Measurements from ENCODE around the gene GINS2. TPM values are rescaled to one million over a fixed set of nuclear protein-coding genes. Genes with fewer than 3 reads are reported as not detected.
A peak's percentile ranks its signal among the peaks of the same experiment; 100 is the strongest.

GINS2 gene
- total RNA-seq, 2 experiments from 2014 or later = 59.9 to 62.9 TPM

DNA sequence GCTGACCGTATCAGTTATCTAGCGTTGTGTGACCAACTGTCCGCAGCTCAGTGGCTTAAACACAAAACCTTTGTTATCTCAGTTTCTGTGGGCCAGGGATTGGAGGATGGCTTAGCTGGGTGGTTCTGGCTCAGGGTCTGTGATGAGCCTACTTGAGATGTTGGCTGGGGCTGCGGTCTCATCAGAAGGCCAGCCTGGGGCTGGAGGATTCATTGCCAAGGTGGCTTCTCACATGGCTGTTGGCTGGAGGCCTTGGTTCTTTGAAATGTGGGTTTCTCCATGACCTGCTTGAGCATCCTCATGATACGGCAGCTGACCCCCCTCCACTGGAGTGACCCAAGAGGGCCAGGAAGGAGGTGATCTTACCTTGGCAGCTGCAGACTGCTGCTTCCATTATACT lies 58.9 kb downstream of the GINS2 start:
- Mint-ChIP-seq H3K4me1 (ENCODE audit: low read depth) (peaks cover 18% of the 10 kb centered on the region), H3K4me3 (no peak overlapping the region), H3K36me3 (ENCODE audit: low read depth) (peaks cover 11% of the 10 kb centered on the region), H3K27ac (no peak overlapping the region), H3K27me3 (no peaks in the 10 kb centered on the region), H3K9me3 (peaks cover 6% of the 10 kb centered on the region)
- no peak for DNase-seq
- CTCF ChIA-PET = interaction anchor here (0.7 to 1.5 kb wide), 3 partner anchors 13 to 209 kb away, joined by 3 to 4 read pairs (median 4); no protein-coding TSS in a partner anchor
- POLR2A ChIA-PET = no interaction called here
- no peak for ATAC-seq
- TF ChIP-seq, protein P1, sequence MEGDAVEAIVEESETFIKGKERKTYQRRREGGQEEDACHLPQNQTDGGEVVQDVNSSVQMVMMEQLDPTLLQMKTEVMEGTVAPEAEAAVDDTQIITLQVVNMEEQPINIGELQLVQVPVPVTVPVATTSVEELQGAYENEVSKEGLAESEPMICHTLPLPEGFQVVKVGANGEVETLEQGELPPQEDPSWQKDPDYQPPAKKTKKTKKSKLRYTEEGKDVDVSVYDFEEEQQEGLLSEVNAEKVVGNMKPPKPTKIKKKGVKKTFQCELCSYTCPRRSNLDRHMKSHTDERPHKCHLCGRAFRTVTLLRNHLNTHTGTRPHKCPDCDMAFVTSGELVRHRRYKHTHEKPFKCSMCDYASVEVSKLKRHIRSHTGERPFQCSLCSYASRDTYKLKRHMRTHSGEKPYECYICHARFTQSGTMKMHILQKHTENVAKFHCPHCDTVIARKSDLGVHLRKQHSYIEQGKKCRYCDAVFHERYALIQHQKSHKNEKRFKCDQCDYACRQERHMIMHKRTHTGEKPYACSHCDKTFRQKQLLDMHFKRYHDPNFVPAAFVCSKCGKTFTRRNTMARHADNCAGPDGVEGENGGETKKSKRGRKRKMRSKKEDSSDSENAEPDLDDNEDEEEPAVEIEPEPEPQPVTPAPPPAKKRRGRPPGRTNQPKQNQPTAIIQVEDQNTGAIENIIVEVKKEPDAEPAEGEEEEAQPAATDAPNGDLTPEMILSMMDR (IDR thresholded peaks at IDR 0.05) = no peak
- intact Hi-C loops (cut with micrococcal nuclease) = no loop called here

DNA sequence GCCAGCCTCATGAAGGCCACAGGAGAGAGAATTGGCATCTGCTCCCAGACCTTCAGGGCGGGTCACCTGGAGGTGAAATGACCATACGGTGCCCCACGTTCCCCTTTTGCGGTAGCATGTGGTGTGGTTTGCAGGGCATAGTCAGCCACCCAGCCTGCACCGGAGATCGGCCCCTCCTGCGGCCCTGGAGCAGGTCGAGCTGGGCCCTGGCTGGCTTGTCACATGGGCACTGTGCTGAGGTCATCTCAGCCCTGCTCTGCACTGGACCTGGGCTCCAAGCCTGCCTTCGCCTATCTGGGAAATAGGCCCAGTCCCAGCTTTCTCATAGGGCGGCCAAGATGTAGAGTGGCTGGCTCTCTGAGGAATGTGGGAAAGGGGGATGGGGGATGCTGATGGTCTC lies 59.4 kb downstream of the GINS2 start:
- peaks cover 11% of the 10 kb centered on the region for H3K36me3 Mint-ChIP-seq (ENCODE audit: low read depth)
- TF ChIP-seq, protein P1 (IDR thresholded peaks at IDR 0.05) = no peak
- no peak overlapping the region for H3K4me3 Mint-ChIP-seq
- DNase-seq (no peak), ATAC-seq (no peak)
- intact Hi-C loops (cut with micrococcal nuclease) = no loop called here
- CTCF ChIA-PET = interaction anchor here (0.7 to 1.3 kb wide), 2 partner anchors 13 to 209 kb away, joined by 3 to 4 read pairs; no protein-coding TSS in a partner anchor
- POLR2A ChIA-PET = no interaction called here
- no peak overlapping the region for H3K27ac Mint-ChIP-seq
- H3K27me3 Mint-ChIP-seq = no peaks in the 10 kb centered on the region
- peaks cover 18% of the 10 kb centered on the region for H3K4me1 Mint-ChIP-seq (ENCODE audit: low read depth)
- H3K9me3 Mint-ChIP-seq = peaks cover 6% of the 10 kb centered on the region

DNA sequence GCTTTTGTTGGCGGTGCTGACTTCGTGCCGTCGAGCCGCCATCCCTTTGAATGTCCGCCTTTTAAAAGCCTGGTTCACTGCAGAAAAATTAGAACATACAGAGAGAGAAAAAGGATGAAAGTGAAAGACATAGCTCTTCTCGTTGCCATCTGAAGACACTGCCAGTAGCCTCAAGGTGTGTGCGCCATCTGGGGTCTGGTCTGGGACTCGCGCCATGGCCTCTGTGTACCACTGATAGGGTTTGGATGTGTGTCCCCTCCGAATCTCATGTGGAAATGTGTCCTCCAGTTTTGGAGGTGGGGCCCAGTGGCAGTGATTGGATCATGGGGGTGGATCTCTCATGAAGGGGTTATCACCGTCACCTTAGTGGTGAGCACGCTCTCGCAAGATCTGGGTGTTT lies 60.1 kb downstream of the GINS2 start:
- ATAC-seq (peak; percentile 48), DNase-seq (peak; percentile 47)
- CTCF ChIA-PET = interaction anchor here (1.3 to 5.4 kb wide), 3 partner anchors 13 to 208 kb away, joined by 4 to 45 read pairs (median 14); no protein-coding TSS in a partner anchor
- H3K4me3 Mint-ChIP-seq = no peak overlapping the region
- H3K4me1 Mint-ChIP-seq (ENCODE audit: low read depth) = peaks cover 19% of the 10 kb centered on the region
- no peak overlapping the region for H3K27ac Mint-ChIP-seq
- intact Hi-C loops (cut with micrococcal nuclease) = no loop called here
- POLR2A ChIA-PET = no interaction called here
- no peaks in the 10 kb centered on the region for H3K27me3 Mint-ChIP-seq
- H3K36me3 Mint-ChIP-seq (ENCODE audit: low read depth) = peaks cover 11% of the 10 kb centered on the region
- TF ChIP-seq, protein P1 (IDR thresholded peaks at IDR 0.05) = no peak
- H3K9me3 Mint-ChIP-seq = peaks cover 6% of the 10 kb centered on the region

DNA sequence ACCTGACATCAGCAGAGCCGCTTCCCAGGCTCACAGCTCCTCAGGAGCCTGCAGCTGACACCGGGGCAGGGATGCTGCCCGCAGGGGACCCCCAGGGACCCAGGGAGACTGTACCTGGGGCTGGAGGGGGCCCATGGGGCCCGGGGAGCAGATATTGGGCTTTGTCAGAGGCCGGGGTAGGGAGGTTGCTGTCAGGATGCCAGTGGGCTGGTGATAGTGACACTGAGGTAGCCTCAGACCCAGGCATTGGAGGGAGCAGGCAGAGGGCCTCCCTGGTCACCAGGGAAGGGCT lies 60.5 kb downstream of the GINS2 start:
- H3K36me3 Mint-ChIP-seq (ENCODE audit: low read depth) = peaks cover 11% of the 10 kb centered on the region
- H3K27ac Mint-ChIP-seq = no peak overlapping the region
- ATAC-seq (no peak), DNase-seq (no peak)
- H3K9me3 Mint-ChIP-seq = peaks cover 6% of the 10 kb centered on the region
- no peak overlapping the region for H3K4me3 Mint-ChIP-seq
- POLR2A ChIA-PET = no interaction called here
- H3K27me3 Mint-ChIP-seq = no peaks in the 10 kb centered on the region
- CTCF ChIA-PET = interaction anchor here (1.3 to 5.4 kb wide), 3 partner anchors 12 to 208 kb away, joined by 4 to 45 read pairs (median 14); no protein-coding TSS in a partner anchor
- intact Hi-C loops (cut with micrococcal nuclease) = no loop called here
- TF ChIP-seq, protein P1 (IDR thresholded peaks at IDR 0.05) = no peak
- peaks cover 23% of the 10 kb centered on the region for H3K4me1 Mint-ChIP-seq (ENCODE audit: low read depth)

DNA sequence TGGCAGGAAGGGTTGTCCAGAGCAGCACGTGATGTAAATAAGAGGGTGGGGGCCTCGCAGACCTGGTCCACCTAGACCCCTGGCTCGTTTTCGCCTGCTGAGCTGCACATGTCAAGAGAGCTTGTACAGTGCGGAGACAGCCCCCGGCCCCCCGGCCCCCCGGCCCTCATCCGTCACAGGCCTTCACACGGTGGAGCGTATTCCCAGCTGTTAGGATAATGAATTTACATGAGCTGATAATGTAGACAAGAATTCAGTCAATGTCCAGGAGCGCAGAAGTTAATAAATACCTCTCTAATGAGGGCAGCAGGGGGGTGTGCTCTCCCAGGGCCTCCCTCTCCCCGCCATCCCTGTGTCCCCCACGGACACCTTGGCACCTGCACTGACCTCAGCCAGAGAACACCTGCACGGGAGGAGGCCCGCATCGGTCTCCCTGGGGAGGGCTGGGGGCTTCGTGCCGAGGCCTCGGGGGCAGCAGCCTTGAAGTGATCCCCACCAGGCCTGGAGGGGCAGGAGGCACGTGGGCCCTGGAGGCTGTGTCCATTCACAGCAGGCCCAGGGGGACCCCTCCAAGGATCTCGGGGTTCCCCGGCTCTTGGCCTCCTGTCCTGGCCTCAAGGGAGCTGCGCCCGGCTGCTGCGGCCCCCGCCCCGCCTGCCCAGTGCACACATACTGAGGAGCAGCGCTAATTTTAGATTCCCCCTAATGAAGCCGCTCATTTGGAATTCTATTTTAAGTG lies 61.1 kb downstream of the GINS2 start:
- no peaks in the 10 kb centered on the region for H3K27me3 Mint-ChIP-seq
- POLR2A ChIA-PET = interaction anchor here (0.8 to 0.9 kb wide), 2 partner anchors 11 to 208 kb away, joined by 4 read pairs; no protein-coding TSS in a partner anchor
- peaks cover 11% of the 10 kb centered on the region for H3K36me3 Mint-ChIP-seq (ENCODE audit: low read depth)
- DNase-seq = no peak
- CTCF ChIA-PET = interaction anchor here (1.3 to 5.4 kb wide), 4 partner anchors 12 to 207 kb away, joined by 4 to 45 read pairs (median 10); no protein-coding TSS in a partner anchor
- peaks cover 25% of the 10 kb centered on the region for H3K4me1 Mint-ChIP-seq (ENCODE audit: low read depth)
- intact Hi-C loops (cut with micrococcal nuclease) = no loop called here
- no peak overlapping the region for H3K4me3 Mint-ChIP-seq
- H3K9me3 Mint-ChIP-seq = peaks cover 6% of the 10 kb centered on the region
- H3K27ac Mint-ChIP-seq = peak overlapping the region; percentile 46
- no peak for ATAC-seq
- TF ChIP-seq, protein P1 (IDR thresholded peaks at IDR 0.05) = no peak

Measured in activated CD8-positive, alpha-beta T cell treated with anti-CD3 and anti-CD28 coated beads for 36 hours (primary cell).